ENCODE measurements around the gene NCBP2. TPM values are rescaled to one million over a fixed set of nuclear protein-coding genes. Genes with fewer than 3 reads are reported as not detected.

Gene NCBP2
- total and polyA plus RNA-seq, 2 donors (not counting 3 experiments of a cell fraction or from before 2014, with no cell fraction given) = 31.2 to 76.1 TPM

- Histone ChIP-seq H3K9me1 (replicated peaks; ENCODE audit: control insufficient read depth, extremely low read depth, insufficient read depth, low read length) (no peaks in the 10 kb centered on the region), H4K20me1 (replicated peaks; ENCODE audit: control insufficient read depth, extremely low read depth, insufficient read depth, low read length) (no peaks in the 10 kb centered on the region), H3K27me3 (ENCODE audit: control insufficient read depth in 2 of 2, insufficient read depth in 2 of 2, low read length in 2 of 2) (no peaks in the 10 kb centered on the region), H3K79me2 (ENCODE audit: control insufficient read depth, insufficient read depth, low read length) (peaks cover 4% of the 10 kb centered on the region), H3K4me1 (ENCODE audit: control insufficient read depth, extremely low read depth, insufficient read depth, low read length) (peaks cover 2% of the 10 kb centered on the region), H3K9me3 (replicated peaks; ENCODE audit: control insufficient read depth, insufficient read depth, low read length) (no peaks in the 10 kb centered on the region), H3K36me3 (ENCODE audit: control insufficient read depth in 2 of 2, extremely low read depth in 1 of 2, insufficient read depth in 2 of 2, low read length in 2 of 2) (no peaks in the 10 kb centered on the region), H3K27ac (ENCODE audit: insufficient read depth, low read depth, low read length) (no peak overlapping the region), H3K4me3 (replicated peaks in 1 of 3; ENCODE audit: insufficient read depth in 1 of 3, low read depth in 1 of 3, low read length in 3 of 3) (no peak overlapping the region), H3K9ac (replicated peaks; ENCODE audit: extremely low read depth, insufficient read depth, low read length) (no peak overlapping the region), H3K4me2 (ENCODE audit: insufficient read depth, low read length) (no peak overlapping the region), H2AFZ (ENCODE audit: low read depth, low read length) (no peak overlapping the region)
- ChIA-PET CTCF (interaction anchor here (1.2 to 1.8 kb wide), 3 partner anchors 10 to 27 kb away, joined by 3 to 10 read pairs (median 3); no protein-coding TSS in a partner anchor), POLR2A (no interaction called here)
- dilution Hi-C loops (cut with MboI; ENCODE audit: extremely low pct_ligation_motif_present, low sequenced_read_pairs) (no loop called here), intact Hi-C loops (cut with micrococcal nuclease) (no loop called here)
- DNase-seq (ENCODE audit: low read depth, low spot score) = no peak
- no peak for TF ChIP-seq JUN (IDR thresholded peaks at IDR 0.05; ENCODE audit: borderline replicate concordance, insufficient read depth, insufficient read length, low read depth)
- TF ChIP-seq CTCF (IDR thresholded peaks at IDR 0.05; ENCODE audit: extremely low read depth in 1 of 2, insufficient read depth in 1 of 2, low read depth in 1 of 2, low read length in 2 of 2) = no peak
- TF ChIP-seq GATA2 (IDR thresholded peaks at IDR 0.05; ENCODE audit: insufficient read depth, insufficient read length, low read depth, low read length) = no peak
- no peak for TF ChIP-seq EZH2 (IDR thresholded peaks at IDR 0.05; ENCODE audit: borderline replicate concordance, low read depth, low read length, severe bottlenecking)
- no peak for TF ChIP-seq POLR2A (IDR thresholded peaks at IDR 0.05; ENCODE audit: low read depth, low read length)
- no peak for TF ChIP-seq FOS (IDR thresholded peaks at IDR 0.05; ENCODE audit: borderline replicate concordance, insufficient read depth, low read length)
- no peak for TF ChIP-seq POLR2AphosphoS5 (IDR thresholded peaks at IDR 0.05; ENCODE audit: insufficient read depth, low read depth, low read length)
- no peak for TF ChIP-seq MAX (IDR thresholded peaks at IDR 0.05; ENCODE audit: insufficient read depth, insufficient read length)
- TF ChIP-seq MYC (IDR thresholded peaks at IDR 0.05; ENCODE audit: low read depth, low read length) = no peak
- no TSS peak for BruUV-seq (replicated peaks)
- FAIRE-seq = no peak
Observed at GRCh38 chr3:196948442-196949284, 6.3 kb upstream of the NCBP2 start.

Data from endothelial cell of umbilical vein (primary cell).